GM23338 (cell line): ENCODE measurements around the gene PLCD4. TPM values are rescaled to one million over a fixed set of nuclear protein-coding genes. Genes with fewer than 3 reads are reported as not detected.

ENCODE experiments used
- ATAC-seq: fragments of 200-7000 bp; cut with Tn5 transposase; 3 replicates; pipeline ENCODE4 v1.9.1; 2020
- DNase-seq: peaks from one replicate; pipeline ENCODE4 v3.0.0-alpha.2; 2015; ENCODE audit warnings: low spot score
- H2AFZ ChIP-seq: fragments of 200-600 bp; sonication (generic); 2 replicates; pipeline ENCODE4 v1.8.0; 2016; ENCODE audit warnings: antibody characterized with exemption, mild to moderate bottlenecking, moderate library complexity
- H3F3A ChIP-seq: fragments of 200-600 bp; sonication (generic); replicated peaks from 2 replicates; pipeline ENCODE4 v1.8.0; 2017; ENCODE audit warnings: antibody characterized with exemption, mixed run types, low read depth
- H3K27ac ChIP-seq: fragments of 200-600 bp; sonication (generic); 2 replicates; pipeline ENCODE4 v1.6.1; 2016; ENCODE audit warnings: low read depth
- H3K27me3 ChIP-seq: fragments of 200-600 bp; sonication (generic); 2 replicates; pipeline ENCODE4 v1.8.0; 2016; ENCODE audit warnings: mild to moderate bottlenecking, mixed run types, moderate library complexity; ENCODE audit not compliant: insufficient read depth
- H3K36me3 ChIP-seq: fragments of 200-600 bp; sonication (generic); 2 replicates; pipeline ENCODE4 v1.8.0; 2016; ENCODE audit warnings: mild to moderate bottlenecking; ENCODE audit not compliant: insufficient read depth
- H3K4me1 ChIP-seq: fragments of 200-600 bp; sonication (generic); 2 replicates; pipeline ENCODE4 v1.8.0; 2016; ENCODE audit warnings: mild to moderate bottlenecking, moderate library complexity; ENCODE audit not compliant: insufficient read depth
- H3K4me2 ChIP-seq: fragments of 200-600 bp; sonication (generic); 2 replicates; pipeline ENCODE4 v1.7.1; 2017; ENCODE audit warnings: mixed run types
- H3K4me3 ChIP-seq: fragments of 200-600 bp; sonication (generic); 2 replicates; pipeline ENCODE4 v1.6.1; 2016; ENCODE audit warnings: mixed run types
- H3K79me2 ChIP-seq: fragments of 200-600 bp; sonication (generic); replicated peaks from 2 replicates; pipeline ENCODE4 v1.8.0; 2017; ENCODE audit warnings: mild to moderate bottlenecking; ENCODE audit not compliant: insufficient read depth
- H3K9me2 ChIP-seq: fragments of 200-600 bp; sonication (generic); 2 replicates; pipeline ENCODE4 v1.8.0; 2017; ENCODE audit not compliant: insufficient read depth
- H4K20me1 ChIP-seq: fragments of 200-600 bp; sonication (generic); replicated peaks from 2 replicates; pipeline ENCODE4 v1.8.0; 2017; ENCODE audit warnings: mild to moderate bottlenecking; ENCODE audit not compliant: insufficient read depth
- H3K27ac Mint-ChIP-seq: 2 replicates; pipeline ENCODE4 v1.8.0; 2020; ENCODE audit warnings: inconsistent platforms, mild to moderate bottlenecking, moderate library complexity, mixed read lengths
- H3K27me3 Mint-ChIP-seq: 3 replicates; pipeline ENCODE4 v1.8.0; 2022; ENCODE audit warnings: low read depth, mild to moderate bottlenecking, moderate library complexity, mixed read lengths, inconsistent platforms; ENCODE audit not compliant: insufficient read depth, poor library complexity
- H3K36me3 Mint-ChIP-seq: 3 replicates; pipeline ENCODE4 v1.8.0; 2021; ENCODE audit warnings: low read depth, mild to moderate bottlenecking, inconsistent platforms, moderate library complexity, mixed read lengths
- H3K4me1 Mint-ChIP-seq: 3 replicates; pipeline ENCODE4 v1.8.0; 2020; ENCODE audit warnings: mild to moderate bottlenecking, inconsistent platforms, mixed read lengths
- H3K4me3 Mint-ChIP-seq: 3 replicates; pipeline ENCODE4 v1.8.0; 2021; ENCODE audit warnings: moderate library complexity, mild to moderate bottlenecking, inconsistent platforms, mixed read lengths
- H3K9me3 Mint-ChIP-seq: 3 replicates; pipeline ENCODE4 v1.8.0; 2020; ENCODE audit warnings: moderate library complexity, mild to moderate bottlenecking, inconsistent platforms, mixed read lengths
- CTCF ChIP-seq, 2 experiments: fragments of 200-600 bp in 1 of 2; sonication (generic) in 1 of 2; conservative IDR thresholded peaks; 2 replicates each; pipeline versions ENCODE4 v1.5.1 to v1.6.1; 2016 to 2017; ENCODE audit warnings: antibody characterized with exemption in 2 of 2, low read depth in 2 of 2, mild to moderate bottlenecking in 2 of 2, moderate library complexity in 1 of 2
- EZH2 ChIP-seq: fragments of 200-600 bp; sonication (generic); IDR thresholded peaks from one replicate; pipeline ENCODE4 v1.8.0; 2017; ENCODE audit warnings: antibody characterized with exemption, mild to moderate bottlenecking, low read depth; ENCODE audit not compliant: unreplicated experiment
- EZH2phosphoT487 ChIP-seq: fragments of 200-600 bp; sonication (generic); IDR thresholded peaks from one replicate; pipeline ENCODE4 v1.8.1; 2018; ENCODE audit warnings: antibody characterized with exemption; ENCODE audit not compliant: unreplicated experiment
- JUNB ChIP-seq: IDR thresholded peaks from one replicate; pipeline ENCODE4 v1.6.1; 2016; ENCODE audit warnings: antibody characterized with exemption; ENCODE audit not compliant: unreplicated experiment
- NANOG ChIP-seq: IDR thresholded peaks from 2 replicates; pipeline ENCODE4 v1.6.1; 2016; ENCODE audit warnings: antibody characterized with exemption, borderline replicate concordance
- POLR2AphosphoS5 ChIP-seq: IDR thresholded peaks from 2 replicates; pipeline ENCODE4 v1.6.1; 2016; ENCODE audit warnings: antibody characterized with exemption, low read depth
- STAT1 ChIP-seq: IDR thresholded peaks from one replicate; pipeline ENCODE4 v1.6.1; 2016; ENCODE audit warnings: antibody characterized with exemption; ENCODE audit not compliant: unreplicated experiment
- ZNF114 ChIP-seq: fragments of 250-450 bp; sonication (Bioruptor Pico); IDR thresholded peaks from 2 replicates; pipeline ENCODE4 v1.5.0; 2020; ENCODE audit warnings: mild to moderate bottlenecking, moderate library complexity
- ZNF331 ChIP-seq: fragments of 250-450 bp; sonication (Bioruptor Pico); IDR thresholded peaks from 2 replicates; pipeline ENCODE4 v1.5.0; 2020; ENCODE audit warnings: low read depth, mild to moderate bottlenecking, moderate library complexity
- polyA plus RNA-seq: library from polyadenylated mRNA; unstranded; fragments of >200 nt; fragmentation: Nextera tagmentation; extraction: Ambion mirVana; gene quantifications from 2 replicates; pipeline ENCODE4 v1.2.1, GENCODE V29; 2016
- total RNA-seq: library from RNA; depleted of rRNA; stranded (reverse); fragments of >200 nt; shearing (Covaris generic); gene quantifications from 2 replicates; pipeline ENCODE4 v1.2.3, GENCODE V29; 2014
- TF ChIP-seq, protein P1 (sequence below): IDR thresholded peaks from 2 replicates; pipeline ENCODE4 v1.6.1; 2016; ENCODE audit warnings: antibody characterized with exemption
- TF ChIP-seq, protein P2 (sequence below): IDR thresholded peaks from one replicate; pipeline ENCODE4 v1.6.1; 2018; ENCODE audit warnings: antibody characterized with exemption; ENCODE audit not compliant: unreplicated experiment

PLCD4 gene
- total and polyA plus RNA-seq, 2 experiments from 2014 or later: 0.80 to 1.3 TPM

GRCh38 chr2:218631837-218632236 is 24.1 kb downstream of the PLCD4 start (continued):
- TF ChIP-seq CTCF (conservative IDR thresholded peaks at IDR 0.05; ENCODE audit: low read depth in 2 of 2) (no peak), JUNB (no peak), EZH2 (no peak)

DNA sequence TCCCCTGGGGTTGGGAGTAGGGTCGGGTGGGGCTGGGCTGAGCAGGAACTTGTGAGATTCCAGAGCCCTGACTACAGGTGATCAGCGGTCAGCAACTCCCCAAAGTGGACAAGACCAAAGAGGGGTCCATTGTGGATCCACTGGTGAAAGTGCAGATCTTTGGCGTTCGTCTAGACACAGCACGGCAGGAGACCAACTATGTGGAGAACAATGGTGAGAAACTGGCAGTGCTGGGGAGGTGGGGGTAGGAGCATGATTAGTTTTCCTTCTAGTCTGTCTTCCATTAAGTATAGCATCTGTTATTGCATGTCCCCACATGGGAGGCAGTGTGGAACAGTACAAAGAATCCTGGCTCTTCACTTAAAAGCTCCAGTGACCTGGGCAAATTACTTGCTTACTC is 28.0 kb downstream of the PLCD4 start:
- H3K4me3 Mint-ChIP-seq: no peak overlapping the region
- H3K9me3 Mint-ChIP-seq: no peaks in the 10 kb centered on the region
- DNase-seq (no peak), ATAC-seq (no peak)
- Histone ChIP-seq H3K4me2 (no peak overlapping the region), H3K27me3 (no peaks in the 10 kb centered on the region), H3K4me1 (no peaks in the 10 kb centered on the region), H3K36me3 (0 out of 2 replicates have a peak, but pooled peaks cover 13% of the 10 kb centered on the region), H3K4me3 (no peak overlapping the region), H4K20me1 (no peaks in the 10 kb centered on the region; the same call in none of the 2 replicates), H3K9me2 (no peaks in the 10 kb centered on the region; the same call in 1 of the 2 replicates), H3F3A (no peaks in the 10 kb centered on the region), H2AFZ (no peak overlapping the region), H3K79me2 (no peaks in the 10 kb centered on the region), H3K27ac (no peak overlapping the region)
- H3K36me3 Mint-ChIP-seq: peaks cover 54% of the 10 kb centered on the region
- H3K27ac Mint-ChIP-seq: no peak overlapping the region; the same call in 1 of the 2 replicates
- peaks cover 3% of the 10 kb centered on the region for H3K27me3 Mint-ChIP-seq
- H3K4me1 Mint-ChIP-seq: no peaks in the 10 kb centered on the region
- TF ChIP-seq JUNB (no peak), STAT1 (no peak), ZNF331 (no peak), EZH2phosphoT487 (no peak)

GRCh38 chr2:218638372-218638771 is 30.7 kb downstream of the PLCD4 start:
- no peaks in the 10 kb centered on the region for H3K4me1 Mint-ChIP-seq
- ATAC-seq: no peak

DNA sequence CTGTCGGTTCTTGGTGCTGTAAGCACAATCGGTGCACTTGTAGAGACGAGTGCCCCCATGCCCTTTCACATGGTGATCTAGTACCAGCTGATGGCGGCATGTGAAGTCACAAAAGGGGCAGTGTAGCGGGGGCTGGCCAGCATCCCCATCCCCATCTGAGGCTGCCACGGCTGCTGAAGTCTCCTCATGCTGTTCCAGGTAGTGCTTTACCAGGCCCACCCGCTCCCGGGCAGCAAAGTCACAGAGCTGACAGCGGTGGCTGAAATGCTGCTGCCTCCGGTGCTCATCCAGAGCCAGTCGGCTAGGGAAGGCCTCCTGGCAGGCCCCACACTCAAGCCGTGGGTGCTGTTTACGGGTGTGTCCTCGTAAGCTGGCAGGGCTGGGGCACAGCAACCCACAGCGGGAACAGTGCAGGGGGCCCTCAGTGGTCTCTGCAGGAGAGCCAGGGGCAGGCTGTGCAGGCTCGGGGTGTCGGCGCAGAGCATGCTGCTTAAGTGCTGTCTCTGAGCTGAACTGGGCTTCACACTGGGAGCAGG is 34.5 kb downstream of the PLCD4 start:
- Histone ChIP-seq H3F3A (no peaks in the 10 kb centered on the region), H3K27me3 (no peaks in the 10 kb centered on the region), H3K4me2 (no peak overlapping the region), H3K9me2 (no peaks in the 10 kb centered on the region), H3K27ac (no peak overlapping the region), H3K4me3 (no peak overlapping the region), H2AFZ (no peak overlapping the region), H3K4me1 (no peaks in the 10 kb centered on the region), H4K20me1 (peaks cover 10% of the 10 kb centered on the region), H3K36me3 (peaks cover 25% of the 10 kb centered on the region; the same call in 1 of the 2 replicates), H3K79me2 (no peaks in the 10 kb centered on the region)
- no peak for DNase-seq
- Mint-ChIP-seq H3K9me3 (no peaks in the 10 kb centered on the region), H3K4me3 (no peak overlapping the region), H3K27ac (no peak overlapping the region), H3K36me3 (peaks cover 78% of the 10 kb centered on the region), H3K27me3 (peaks cover 3% of the 10 kb centered on the region), H3K4me1 (no peaks in the 10 kb centered on the region)
- no peak for ATAC-seq
- TF ChIP-seq ZNF114 (CRISPR knock-in tag): no peak
- no peak for TF ChIP-seq ZNF331
- no peak for TF ChIP-seq POLR2AphosphoS5
- TF ChIP-seq, protein P1, sequence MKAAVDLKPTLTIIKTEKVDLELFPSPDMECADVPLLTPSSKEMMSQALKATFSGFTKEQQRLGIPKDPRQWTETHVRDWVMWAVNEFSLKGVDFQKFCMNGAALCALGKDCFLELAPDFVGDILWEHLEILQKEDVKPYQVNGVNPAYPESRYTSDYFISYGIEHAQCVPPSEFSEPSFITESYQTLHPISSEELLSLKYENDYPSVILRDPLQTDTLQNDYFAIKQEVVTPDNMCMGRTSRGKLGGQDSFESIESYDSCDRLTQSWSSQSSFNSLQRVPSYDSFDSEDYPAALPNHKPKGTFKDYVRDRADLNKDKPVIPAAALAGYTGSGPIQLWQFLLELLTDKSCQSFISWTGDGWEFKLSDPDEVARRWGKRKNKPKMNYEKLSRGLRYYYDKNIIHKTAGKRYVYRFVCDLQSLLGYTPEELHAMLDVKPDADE: no peak
- TF ChIP-seq, protein P2, sequence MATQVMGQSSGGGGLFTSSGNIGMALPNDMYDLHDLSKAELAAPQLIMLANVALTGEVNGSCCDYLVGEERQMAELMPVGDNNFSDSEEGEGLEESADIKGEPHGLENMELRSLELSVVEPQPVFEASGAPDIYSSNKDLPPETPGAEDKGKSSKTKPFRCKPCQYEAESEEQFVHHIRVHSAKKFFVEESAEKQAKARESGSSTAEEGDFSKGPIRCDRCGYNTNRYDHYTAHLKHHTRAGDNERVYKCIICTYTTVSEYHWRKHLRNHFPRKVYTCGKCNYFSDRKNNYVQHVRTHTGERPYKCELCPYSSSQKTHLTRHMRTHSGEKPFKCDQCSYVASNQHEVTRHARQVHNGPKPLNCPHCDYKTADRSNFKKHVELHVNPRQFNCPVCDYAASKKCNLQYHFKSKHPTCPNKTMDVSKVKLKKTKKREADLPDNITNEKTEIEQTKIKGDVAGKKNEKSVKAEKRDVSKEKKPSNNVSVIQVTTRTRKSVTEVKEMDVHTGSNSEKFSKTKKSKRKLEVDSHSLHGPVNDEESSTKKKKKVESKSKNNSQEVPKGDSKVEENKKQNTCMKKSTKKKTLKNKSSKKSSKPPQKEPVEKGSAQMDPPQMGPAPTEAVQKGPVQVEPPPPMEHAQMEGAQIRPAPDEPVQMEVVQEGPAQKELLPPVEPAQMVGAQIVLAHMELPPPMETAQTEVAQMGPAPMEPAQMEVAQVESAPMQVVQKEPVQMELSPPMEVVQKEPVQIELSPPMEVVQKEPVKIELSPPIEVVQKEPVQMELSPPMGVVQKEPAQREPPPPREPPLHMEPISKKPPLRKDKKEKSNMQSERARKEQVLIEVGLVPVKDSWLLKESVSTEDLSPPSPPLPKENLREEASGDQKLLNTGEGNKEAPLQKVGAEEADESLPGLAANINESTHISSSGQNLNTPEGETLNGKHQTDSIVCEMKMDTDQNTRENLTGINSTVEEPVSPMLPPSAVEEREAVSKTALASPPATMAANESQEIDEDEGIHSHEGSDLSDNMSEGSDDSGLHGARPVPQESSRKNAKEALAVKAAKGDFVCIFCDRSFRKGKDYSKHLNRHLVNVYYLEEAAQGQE: no peak
- TF ChIP-seq EZH2phosphoT487: no peak
- no peak for TF ChIP-seq JUNB
- no peak for TF ChIP-seq EZH2
- no peak for TF ChIP-seq NANOG

More at GRCh38 chr2:218638372-218638771, 30.7 kb downstream of the PLCD4 start:
- 0 out of 2 replicates have a peak, but pooled peaks cover 13% of the 10 kb centered on the region for H3K36me3 ChIP-seq
- H3K4me3 ChIP-seq: no peak overlapping the region
- no peak overlapping the region for H3K27ac ChIP-seq
- H3K9me2 ChIP-seq: no peaks in the 10 kb centered on the region
- no peak overlapping the region for H3K4me3 Mint-ChIP-seq
- H3F3A ChIP-seq: no peaks in the 10 kb centered on the region
- peaks cover 4% of the 10 kb centered on the region for H4K20me1 ChIP-seq
- H3K4me1 ChIP-seq: no peaks in the 10 kb centered on the region
- H3K27me3 ChIP-seq: no peaks in the 10 kb centered on the region
- H3K9me3 Mint-ChIP-seq: no peaks in the 10 kb centered on the region
- peaks cover 5% of the 10 kb centered on the region for H3K27me3 Mint-ChIP-seq
- H3K79me2 ChIP-seq: no peaks in the 10 kb centered on the region
- peaks cover 71% of the 10 kb centered on the region for H3K36me3 Mint-ChIP-seq
- no peak overlapping the region for H2AFZ ChIP-seq
- H3K4me2 ChIP-seq: no peak overlapping the region
- DNase-seq: no peak
- TF ChIP-seq POLR2AphosphoS5: no peak
- no peak overlapping the region for H3K27ac Mint-ChIP-seq
